GM12878 (cell line): ENCODE results near the gene MAEL. TPM values are rescaled to one million over a fixed set of nuclear protein-coding genes. Genes with fewer than 3 reads are reported as not detected.

Source experiments
- ATAC-seq: fragments of 200-7000 bp; cut with Tn5 transposase; 3 replicates; pipeline ENCODE4 v1.9.1; 2020; ENCODE audit warnings: mild to moderate bottlenecking, moderate library complexity
- BruUV-seq: library from RNA; stranded (reverse); fragments of 400-500 nt; replicated peaks from 2 replicates; lab custom pipeline; 2021; lab: Mats Ljungman, UMichigan
- CTCF ChIA-PET: fragments of 300-600 bp; sonication (Branson Sonifier 250); formaldehyde crosslinking; extraction: SDS; loops from one replicate; lab custom pipeline; 2021; ENCODE audit warnings: inconsistent platforms; lab: Yijun Ruan, JAX
- POLR2A ChIA-PET: fragments of 350-600 bp; formaldehyde crosslinking; extraction: SDS; loops from one replicate; lab custom pipeline; 2021; ENCODE audit warnings: inconsistent platforms; lab: Charles Lee
- RAD21 ChIA-PET: fragments of 300-600 bp; sonication (Branson Sonifier 250); formaldehyde crosslinking; loops from one replicate; lab custom pipeline; 2023; ENCODE audit warnings: antibody characterized with exemption; ENCODE audit not compliant: unreplicated experiment; lab: Charles Lee
- SMC1A ChIA-PET: fragments of 300-600 bp; sonication (Branson Sonifier 250); formaldehyde crosslinking; loops from one replicate; lab custom pipeline; 2023; ENCODE audit not compliant: unreplicated experiment, uncharacterized antibody; lab: Charles Lee
- DNase-seq: peaks from one replicate; pipeline ENCODE4 v3.0.0-alpha.2; 2011; ENCODE audit warnings: low read depth, low spot score
- FAIRE-seq: peaks from 3 replicates; lab custom pipeline; 2011; peaks lifted over from hg19 to GRCh38; lab: Jason Lieb, UNC
- H2AFZ ChIP-seq: 2 replicates; pipeline ENCODE4 v1.6.0; 2011; ENCODE audit warnings: low read depth, low read length, control low read depth; ENCODE audit not compliant: control insufficient read depth
- H3K27ac ChIP-seq: 2 replicates; pipeline ENCODE4 v1.5.1; 2011; ENCODE audit warnings: control low read depth; ENCODE audit not compliant: control insufficient read depth, insufficient read depth
- H3K27me3 ChIP-seq, 2 experiments: replicated peaks in 1 of 2; 2 replicates each; pipeline versions ENCODE4 v1.6.0 to v1.6.1; 2011; ENCODE audit warnings: low read length in 1 of 2; ENCODE audit not compliant: control insufficient read depth in 2 of 2, insufficient read depth in 2 of 2
- H3K36me3 ChIP-seq, 2 experiments: 2 replicates each; pipeline ENCODE4 v1.5.1; 2011; ENCODE audit warnings: low read length in 1 of 2; ENCODE audit not compliant: control insufficient read depth in 2 of 2, insufficient read depth in 2 of 2
- H3K4me1 ChIP-seq: 2 replicates; pipeline ENCODE4 v1.6.1; 2011; ENCODE audit warnings: mild to moderate bottlenecking, low read length, moderate library complexity, mixed read lengths; ENCODE audit not compliant: control insufficient read depth, insufficient read depth
- H3K4me2 ChIP-seq: 2 replicates; pipeline ENCODE4 v1.6.0; 2011; ENCODE audit warnings: control low read depth; ENCODE audit not compliant: control insufficient read depth, insufficient read depth
- H3K4me3 ChIP-seq: fragments of 200-600 bp; sonication (generic); 2 replicates; pipeline ENCODE4 v1.5.1; 2016
- H3K79me2 ChIP-seq: 2 replicates; pipeline ENCODE4 v1.6.0; 2011; ENCODE audit warnings: low read length; ENCODE audit not compliant: control insufficient read depth, insufficient read depth
- H3K9ac ChIP-seq: 2 replicates; pipeline ENCODE4 v1.8.0; 2011; ENCODE audit warnings: low read length, control low read depth, mixed read lengths; ENCODE audit not compliant: control insufficient read depth, insufficient read depth
- H3K9me3 ChIP-seq: replicated peaks from 3 replicates; pipeline ENCODE4 v1.5.1; 2011; ENCODE audit warnings: mild to moderate bottlenecking, low read length; ENCODE audit not compliant: control insufficient read depth, insufficient read depth
- H4K20me1 ChIP-seq: 2 replicates; pipeline ENCODE4 v1.6.0; 2011; ENCODE audit not compliant: control insufficient read depth, insufficient read depth
- BCL3 ChIP-seq: IDR thresholded peaks from 2 replicates; pipeline ENCODE4 v1.6.1; 2011; ENCODE audit warnings: borderline replicate concordance, low read depth, mild to moderate bottlenecking, moderate library complexity, low read length; ENCODE audit not compliant: insufficient read depth, poor library complexity, severe bottlenecking
- CBX3 ChIP-seq: fragments of 200-600 bp; sonication (generic); IDR thresholded peaks from 2 replicates; pipeline ENCODE4 v1.6.1; 2016; ENCODE audit warnings: low read depth, borderline replicate concordance
- CREM ChIP-seq: IDR thresholded peaks from 2 replicates; pipeline ENCODE4 v1.6.1; 2014; ENCODE audit warnings: antibody characterized with exemption, low read depth
- HDAC2 ChIP-seq: fragments of 200-600 bp; sonication (generic); IDR thresholded peaks from 2 replicates; pipeline ENCODE4 v1.6.1; 2017
- HDAC6 ChIP-seq: fragments of 200-600 bp; sonication (generic); IDR thresholded peaks from one replicate; pipeline ENCODE4 v1.8.0; 2017; ENCODE audit warnings: antibody characterized with exemption; ENCODE audit not compliant: unreplicated experiment
- HDGF ChIP-seq: fragments of 450-650 bp; IDR thresholded peaks from 2 replicates; pipeline ENCODE4 v1.6.1; 2016; ENCODE audit warnings: antibody characterized with exemption
- NFYA ChIP-seq: IDR thresholded peaks from 2 replicates; pipeline ENCODE4 v1.6.1; 2011; ENCODE audit warnings: low read depth, mild to moderate bottlenecking, low read length, improper control_type of control experiment, borderline replicate concordance
- PAX8 ChIP-seq: fragments of 450-650 bp; IDR thresholded peaks from 2 replicates; pipeline ENCODE4 v1.6.1; 2017; ENCODE audit warnings: mild to moderate bottlenecking, moderate library complexity
- POLR2AphosphoS2 ChIP-seq: IDR thresholded peaks from 2 replicates; pipeline ENCODE4 v1.6.1; 2011; ENCODE audit warnings: low read depth, mild to moderate bottlenecking, low read length, improper control_type of control experiment, moderate library complexity
- SUPT20H ChIP-seq: IDR thresholded peaks from 2 replicates; pipeline ENCODE4 v1.6.1; 2011; ENCODE audit warnings: low read depth, mild to moderate bottlenecking, low read length, moderate library complexity, borderline replicate concordance; ENCODE audit not compliant: control insufficient read depth
- TCF12 ChIP-seq: IDR thresholded peaks from 2 replicates; pipeline ENCODE4 v1.6.1; 2011; ENCODE audit warnings: low read depth, mild to moderate bottlenecking, low read length
- USF2 ChIP-seq: IDR thresholded peaks from 2 replicates; pipeline ENCODE4 v1.6.1; 2011; ENCODE audit warnings: low read depth, low read length, improper control_type of control experiment, borderline replicate concordance
- ZNF207 ChIP-seq: fragments of 450-650 bp; IDR thresholded peaks from 2 replicates; pipeline ENCODE4 v1.6.1; 2014; ENCODE audit warnings: antibody characterized with exemption, mild to moderate bottlenecking, borderline replicate concordance
- ZNF384 ChIP-seq: IDR thresholded peaks from 2 replicates; pipeline ENCODE4 v1.6.1; 2012; ENCODE audit warnings: low read depth, mild to moderate bottlenecking, low read length, improper control_type of control experiment, borderline replicate concordance
- ZNF592 ChIP-seq: fragments of 450-650 bp; IDR thresholded peaks from 2 replicates; pipeline ENCODE4 v1.6.1; 2017; ENCODE audit warnings: mild to moderate bottlenecking, moderate library complexity
- WGBS: methylation state at CpG from one replicate; pipeline ENCODE4 v1.1.6; 2016; ENCODE audit warnings: low lambda C conversion rate; ENCODE audit not compliant: insufficient replicate concordance, insufficient coverage; ENCODE audit errors: missing lambda C conversion rate; 5-methylcytosine and 5-hydroxymethylcytosine counted together
- in situ Hi-C: fragments of 300-500 bp; cut with MboI; formaldehyde crosslinking; loops from 9 replicates; pipeline ENCODE4 v1.14.3; 2018; ENCODE audit warnings: mixed read lengths
- intact Hi-C: fragments of 100-400 bp; cut with micrococcal nuclease; formaldehyde crosslinking; loops from one replicate; pipeline ENCODE4 v1.14.2; 2022; ENCODE audit not compliant: unreplicated experiment
- polyA plus RNA-seq, 11 experiments: library from polyadenylated mRNA; depleted of rRNA in 4 of 11; unstranded in 6 of 11; stranded (reverse) in 5 of 11; fragments of >200 nt; fragmentation: Nextera tagmentation in 4 of 11; fragmentation: Illumina TruSeq in 1 of 11; extraction: Ambion mirVana in 4 of 11; extraction: Trizol in 1 of 11; gene quantifications; 1 replicate in 1 of 11; 2 replicates in 10 of 11; pipeline versions ENCODE4 v1.2.1 to v1.2.3, GENCODE V29; 2011 to 2016; ENCODE audit warnings: inconsistent platforms in 2 of 11, missing spikeins in 2 of 11, low read depth in 1 of 11
- total RNA-seq, 4 experiments: library from RNA; depleted of rRNA in 3 of 4; stranded (reverse); fragments of >200 nt in 3 of 4; fragmentation: Illumina TruSeq in 1 of 4; extraction: Trizol in 1 of 4; gene quantifications; 2 replicates each; pipeline versions ENCODE4 v1.2.1 to v1.2.3, GENCODE V29; 2013 to 2021

The MAEL gene
- total and polyA plus RNA-seq, 10 of the 15 experiments (the other 5 are each of a cell fraction or from before 2014, with no cell fraction given): 0.10 to 0.43 (median 0.24) TPM; not detected in 2

- Histone ChIP-seq H3K4me2 (no peak overlapping the region), H3K9ac (no peak overlapping the region), H3K27me3 (no peaks in the 10 kb centered on the region; a peak in 2 of 4 replicates), H3K79me2 (no peaks in the 10 kb centered on the region), H4K20me1 (no peaks in the 10 kb centered on the region), H3K4me3 (no peak overlapping the region), H3K9me3 (no peaks in the 10 kb centered on the region), H3K36me3 (no peaks in the 10 kb centered on the region), H3K4me1 (no peaks in the 10 kb centered on the region), H3K27ac (no peak overlapping the region), H2AFZ (no peak overlapping the region)
- RAD21 ChIA-PET: no interaction called here
- ATAC-seq: no peak
- 53% methylated on average over 2 of the region's 2 CpGs for whole genome bisulfite sequencing
- no peak for FAIRE-seq
- TF ChIP-seq ZNF384 (no peak), PAX8 (no peak), HDAC2 (no peak), HDAC6 (no peak), ZNF592 (no peak), USF2 (no peak), BCL3 (no peak), SUPT20H (no peak), HDGF (no peak), ZNF207 (no peak), TCF12 (no peak), CREM (no peak), CBX3 (no peak), POLR2AphosphoS2 (no peak), NFYA (no peak)
- SMC1A ChIA-PET: no interaction called here
- POLR2A ChIA-PET: no interaction called here
- in situ Hi-C loops: no loop called here
- DNase-seq: no peak
- CTCF ChIA-PET: interaction anchor here (0.5 to 1.8 kb wide), 3 partner anchors 15 to 1356 kb away, joined by 3 to 4 read pairs (median 4); no protein-coding TSS in a partner anchor
- BruUV-seq: no TSS peak
- intact Hi-C loops: no loop called here
Measured at GRCh38 chr1:167033646-167034045, 44.6 kb downstream of the MAEL start.
